HG02623 (cell line): ENCODE data around the gene RAB5A.
"Not testable (repeated sequence)": the region's sequence is repeated elsewhere in the genome, so short reads cannot be mapped to it uniquely, and the experiment has no call there.

Experiments used
- ATAC-seq: cut with Tn5 transposase; IDR thresholded peaks from one replicate; pipeline ENCODE4 v1.9.1; 2021; ENCODE audit warnings: moderate library complexity; ENCODE audit not compliant: unreplicated experiment

RAB5A gene, protein sequence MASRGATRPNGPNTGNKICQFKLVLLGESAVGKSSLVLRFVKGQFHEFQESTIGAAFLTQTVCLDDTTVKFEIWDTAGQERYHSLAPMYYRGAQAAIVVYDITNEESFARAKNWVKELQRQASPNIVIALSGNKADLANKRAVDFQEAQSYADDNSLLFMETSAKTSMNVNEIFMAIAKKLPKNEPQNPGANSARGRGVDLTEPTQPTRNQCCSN

GRCh38 chr3:19946832-19947548, at the start of gene RAB5A:
Gene RAB5A, plus strand, starts transcription at chr3:19947097. Its CDS starts 3,802 bp downstream, at chr3:19950899.
- ATAC-seq, result peak; percentile 96

DNA sequence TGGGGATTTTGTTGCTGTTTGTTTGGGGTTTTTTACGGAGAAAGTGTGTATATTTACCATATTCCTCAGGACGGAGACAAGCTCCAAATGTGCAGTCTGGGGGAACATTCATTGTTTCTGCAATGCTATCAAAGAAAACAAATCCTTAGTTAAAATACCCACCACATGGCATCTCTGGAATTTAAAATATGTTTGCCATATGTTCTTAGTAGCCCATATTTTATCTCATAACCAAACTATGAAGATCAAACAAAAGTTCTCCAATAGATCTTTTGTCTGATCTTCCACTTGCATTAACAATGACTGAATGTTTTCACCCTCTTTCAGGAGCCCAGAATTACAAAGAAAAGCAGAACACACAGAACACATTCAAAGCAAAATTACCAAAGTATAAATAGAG, 48.2 kb upstream of the RAB5A start:
- no peak for ATAC-seq

DNA sequence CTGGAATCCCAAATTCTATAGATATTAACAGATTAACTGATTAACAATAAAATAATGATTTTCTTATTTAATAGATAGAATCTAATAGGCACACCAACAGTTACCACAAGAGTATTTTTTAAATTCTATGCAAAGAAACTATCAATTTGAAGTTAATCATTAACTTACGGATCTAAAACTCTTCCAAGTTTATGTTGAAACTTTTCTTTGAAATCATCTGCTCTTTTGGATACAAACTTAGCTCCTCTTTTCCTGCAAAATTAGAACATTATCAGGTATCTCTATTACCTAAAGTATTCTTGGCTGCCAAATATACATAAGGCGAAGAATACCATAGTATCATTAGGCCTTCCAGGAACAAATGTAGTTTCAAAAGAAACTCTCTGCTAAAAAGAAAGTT, 47.6 kb upstream of the RAB5A start:
- no peak for ATAC-seq

GRCh38 chr3:19899833-19900232, 47.1 kb upstream of the RAB5A start:
- not testable (repeated sequence) for ATAC-seq

- ATAC-seq, result no peak
Measured at GRCh38 chr3:19901337-19901736, 45.6 kb upstream of the RAB5A start.

DNA sequence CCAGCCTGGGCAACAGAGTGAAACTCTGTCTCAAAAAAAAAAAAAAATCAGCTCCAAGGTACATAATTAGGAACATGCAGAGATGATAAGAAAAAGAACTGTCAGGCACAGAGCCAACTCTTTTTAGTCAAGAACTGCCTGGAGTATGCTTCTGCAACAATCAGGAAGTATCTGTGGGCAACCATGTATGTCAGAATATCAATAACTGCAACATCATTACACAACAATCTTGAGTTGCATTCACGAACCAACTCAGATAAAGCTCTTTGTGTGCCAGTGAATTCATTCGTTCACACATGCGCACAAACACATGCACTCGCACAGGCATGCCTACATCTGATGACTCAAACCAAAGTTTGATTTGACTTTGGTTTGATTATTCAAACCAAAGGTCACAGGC, 45.0 kb upstream of the RAB5A start:
- no peak for ATAC-seq

GRCh38 chr3:19903649-19904048, 43.2 kb upstream of the RAB5A start:
- ATAC-seq, result no peak

GRCh38 chr3:19907523-19907922, 39.4 kb upstream of the RAB5A start:
- no peak for ATAC-seq

DNA sequence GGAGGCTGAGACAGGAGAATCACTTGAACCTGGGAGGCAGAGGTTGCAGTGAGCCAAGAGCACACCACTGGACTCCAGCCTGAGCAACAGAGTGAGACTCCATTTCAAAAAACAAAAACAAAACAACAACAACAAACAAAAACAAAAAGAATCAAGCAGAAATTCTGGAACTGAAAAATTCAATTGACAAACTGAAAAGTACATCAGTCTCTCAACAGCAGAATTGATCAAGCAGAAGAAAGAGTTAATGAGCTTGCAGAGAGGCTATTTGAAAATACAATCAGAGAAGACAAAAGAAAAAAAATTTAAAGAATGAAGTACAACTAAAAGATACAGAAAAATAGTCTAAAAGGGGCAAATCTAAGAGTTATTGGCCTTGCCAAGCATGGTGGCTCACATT, 35.4 kb upstream of the RAB5A start:
- ATAC-seq, result no peak

GRCh38 chr3:19917167-19917566, 29.7 kb upstream of the RAB5A start:
- no peak for ATAC-seq

DNA sequence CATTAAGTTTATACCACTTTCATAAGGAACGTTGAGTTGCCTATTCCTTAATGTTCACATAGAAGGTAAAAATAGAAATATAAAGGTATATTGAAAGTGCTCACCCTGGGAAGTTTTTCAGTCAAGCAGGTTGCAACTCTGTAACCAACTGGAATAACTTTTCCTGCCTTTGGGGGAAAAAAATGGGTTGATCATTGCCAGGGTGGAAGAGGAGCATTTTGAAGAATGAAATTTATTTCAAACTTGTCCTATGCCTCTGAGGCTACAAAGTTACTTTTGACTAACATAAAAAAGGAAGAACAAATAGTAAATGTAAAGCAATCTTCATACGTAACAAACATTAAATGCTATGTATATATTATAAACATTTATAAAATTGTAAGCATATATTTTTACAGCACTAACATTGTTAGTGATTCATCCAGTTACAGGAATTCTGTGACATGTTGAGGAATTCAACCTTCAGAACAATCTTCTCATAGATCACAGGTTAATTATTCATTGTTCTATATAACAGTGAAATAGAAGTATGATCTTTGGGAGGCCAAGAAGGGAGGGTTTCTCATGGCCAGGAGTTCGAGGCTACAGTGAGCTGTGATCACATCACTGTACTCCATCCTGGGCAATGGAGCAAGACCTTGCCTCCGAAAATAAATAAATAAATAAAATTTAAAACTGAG, 26.4 kb upstream of the RAB5A start:
- no peak for ATAC-seq

- ATAC-seq, result peak; percentile 91
Measured at GRCh38 chr3:19931180-19931692, 15.7 kb upstream of the RAB5A start.

DNA sequence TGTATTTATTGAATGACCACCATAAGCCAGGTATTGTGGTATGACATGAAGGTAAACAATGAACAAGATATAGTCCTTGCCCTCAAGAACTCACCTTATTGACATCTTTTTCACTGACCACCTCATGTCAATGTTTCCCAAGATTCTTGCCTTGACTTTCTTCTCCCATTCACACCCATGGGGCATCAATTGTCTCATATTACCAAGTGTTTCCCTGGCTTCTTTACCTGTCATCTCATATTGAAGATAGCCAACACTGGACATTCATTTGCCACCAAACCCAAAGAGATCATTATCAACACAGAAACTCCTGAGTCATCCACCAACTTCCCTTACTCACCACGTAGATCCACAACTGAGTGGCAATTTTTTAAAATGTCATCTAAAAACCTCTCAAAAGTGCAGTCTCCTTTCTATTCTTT, 15.1 kb upstream of the RAB5A start:
- ATAC-seq, result peak; percentile 41

DNA sequence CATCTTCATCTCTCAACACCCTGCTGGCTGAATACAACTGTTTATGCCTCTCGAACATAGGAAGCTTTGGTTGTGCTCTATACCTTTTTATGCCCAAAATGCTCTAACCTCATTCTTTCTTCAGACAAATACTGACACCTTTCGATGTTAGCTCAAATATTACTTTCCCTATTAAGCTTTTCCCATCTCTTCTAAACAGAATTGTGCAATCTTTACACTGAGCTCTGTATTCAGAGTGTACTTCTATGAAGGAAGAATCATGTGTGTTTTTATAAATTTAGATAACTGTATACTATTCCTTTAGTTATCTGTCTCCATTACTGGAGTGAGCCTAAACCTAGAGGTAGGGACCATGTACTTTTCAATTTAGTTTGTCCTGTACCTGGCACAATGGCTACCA, 14.5 kb upstream of the RAB5A start:
- ATAC-seq, result no peak

DNA sequence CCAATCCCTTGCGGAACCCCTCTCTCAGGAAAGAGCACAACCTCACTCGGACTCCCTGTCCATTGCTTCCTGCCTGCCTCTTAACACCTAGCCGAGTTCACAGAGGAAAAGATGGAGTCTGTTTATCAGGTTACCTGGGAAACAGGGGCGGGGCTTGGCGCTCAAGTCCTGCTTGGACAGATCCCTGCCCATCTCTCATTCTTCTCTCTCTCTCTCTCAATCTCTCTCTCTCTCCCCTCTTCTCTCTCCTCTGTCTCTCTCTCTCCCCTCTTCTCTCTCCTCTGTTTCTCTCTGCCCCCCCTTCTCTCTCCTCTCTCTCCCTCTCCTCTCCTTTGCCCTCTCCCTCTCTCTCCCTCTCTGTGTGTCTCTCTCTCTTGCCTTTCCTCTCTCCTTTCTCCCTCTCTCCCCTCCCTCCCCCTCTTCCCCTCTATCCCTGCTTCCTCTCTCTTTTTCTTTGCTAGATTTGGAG, 12.8 kb upstream of the RAB5A start, which contains the start of gene EFHB:
TSS of gene EFHB (minus strand) at position 120 of the 469 bp plus-strand sequence. CDS start 199 bp downstream, outside the sequence.
- ATAC-seq, result no peak

DNA sequence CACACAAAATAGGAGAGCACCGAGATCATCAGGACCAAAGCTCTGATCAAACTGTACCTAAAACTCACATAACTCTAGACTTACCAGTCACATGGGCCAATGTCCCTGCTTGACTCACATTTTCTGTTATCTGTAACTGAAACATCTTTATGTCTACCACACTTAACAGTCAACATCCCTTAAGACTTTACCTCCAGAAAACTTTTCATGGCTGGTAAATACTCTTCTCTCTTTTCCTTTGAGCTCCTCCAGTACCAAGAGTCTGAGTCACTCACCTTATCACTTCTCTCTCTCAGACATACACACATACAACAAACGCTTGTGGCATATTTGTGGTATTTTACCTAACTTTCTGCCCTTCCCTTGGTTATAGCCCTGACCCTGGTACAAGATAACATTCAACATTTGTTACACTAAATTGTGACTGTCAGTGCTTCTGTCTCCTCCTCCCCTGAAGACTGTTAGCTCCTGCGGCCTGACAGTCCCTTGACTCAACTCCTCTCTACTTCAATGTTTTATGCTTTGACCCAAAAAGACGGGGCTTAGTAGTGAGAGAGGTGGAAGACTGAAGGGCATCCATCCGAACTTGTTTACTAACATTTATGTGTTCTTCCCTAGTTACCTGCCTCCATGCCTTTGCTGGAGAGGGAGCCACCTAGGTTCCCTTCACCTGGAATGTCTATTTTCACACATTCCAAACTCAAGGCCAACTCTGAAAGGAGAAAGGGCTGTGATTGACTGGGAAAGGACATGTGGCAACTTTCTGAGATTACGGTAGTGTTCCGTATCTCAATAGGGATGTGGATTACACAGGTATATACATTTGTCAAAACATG, 9.2 kb upstream of the RAB5A start:
- no peak for ATAC-seq

GRCh38 chr3:19938295-19938627, 8.6 kb upstream of the RAB5A start:
- no peak for ATAC-seq

- ATAC-seq, result no peak
Measured at GRCh38 chr3:19940643-19941042, 6.3 kb upstream of the RAB5A start.

- no peak for ATAC-seq
Measured at GRCh38 chr3:19945534-19945933, 1.4 kb upstream of the RAB5A start.

DNA sequence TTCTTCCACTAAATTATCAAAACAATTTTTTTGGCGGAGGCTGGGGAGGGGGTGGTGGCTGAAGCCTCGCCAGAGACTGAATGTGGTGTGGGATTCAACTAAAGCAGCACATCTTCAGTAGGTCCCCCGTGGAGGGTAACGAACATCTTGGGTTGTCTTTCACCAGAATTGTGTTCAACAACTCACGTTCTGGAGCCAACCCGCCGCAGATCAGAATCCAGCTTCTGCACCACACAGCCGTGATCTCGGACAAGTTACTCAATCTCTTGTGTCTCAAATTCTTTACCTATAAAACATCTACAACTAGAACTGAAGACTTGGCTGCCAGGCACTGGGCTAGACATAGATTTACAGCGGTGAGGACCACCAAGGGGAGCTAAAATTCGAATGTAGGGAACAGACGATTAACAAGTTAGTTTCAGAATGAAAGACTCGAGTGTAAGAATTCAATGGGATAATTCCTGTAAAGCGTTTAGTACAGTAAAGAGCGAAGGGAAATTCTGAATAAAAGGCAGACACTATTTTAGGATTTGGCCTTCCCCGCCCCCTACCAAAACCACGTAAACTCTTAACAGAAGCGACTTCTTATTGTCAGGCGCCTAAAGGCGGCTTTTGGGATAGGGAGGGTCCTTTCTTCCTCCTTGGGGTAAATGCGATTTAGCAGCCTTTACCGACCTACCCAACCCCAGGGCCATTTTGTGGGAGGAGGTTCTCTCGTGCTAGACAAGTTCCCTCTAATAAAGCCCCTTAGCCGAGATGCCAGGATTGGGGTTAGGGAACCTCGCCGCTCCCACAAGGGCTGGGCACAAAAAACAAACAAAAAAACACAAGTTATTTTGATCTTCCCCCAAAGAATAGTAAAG, 697 bp upstream of the RAB5A start:
- ATAC-seq, result peak; percentile 0
